BJ (cell line): ENCODE data around the gene SPARC. TPM values are rescaled to one million over a fixed set of nuclear protein-coding genes. Genes with fewer than 3 reads are reported as not detected.
A peak's percentile ranks its signal among the peaks of the same experiment; 100 is the strongest.
"Not testable (repeated sequence)": the region's sequence is repeated elsewhere in the genome, so short reads cannot be mapped to it uniquely, and the experiment has no call there.

ENCODE experiments used
- CTCF ChIA-PET: fragments of 350-600 bp; formaldehyde crosslinking; extraction: SDS; loops from one replicate; lab custom pipeline; 2021; ENCODE audit warnings: antibody characterized with exemption, inconsistent platforms; lab: Yijun Ruan, JAX
- POLR2A ChIA-PET: fragments of 300-600 bp; sonication (Branson Sonifier 250); formaldehyde crosslinking; extraction: SDS; loops from one replicate; lab custom pipeline; 2021; ENCODE audit warnings: antibody characterized with exemption; lab: Charles Lee
- DNase-seq: peaks from one replicate; pipeline ENCODE4 v3.0.0-alpha.2; 2011; ENCODE audit warnings: low read depth
- H3K27me3 ChIP-seq: 2 replicates; pipeline ENCODE4 v1.6.0; 2011; ENCODE audit warnings: low read length; ENCODE audit not compliant: control insufficient read depth, insufficient read depth
- H3K36me3 ChIP-seq: 2 replicates; pipeline ENCODE4 v1.5.1; 2011; ENCODE audit warnings: low read length; ENCODE audit not compliant: control insufficient read depth, insufficient read depth
- H3K4me3 ChIP-seq: 2 replicates; pipeline ENCODE4 v1.5.1; 2011; ENCODE audit warnings: low read depth, mild to moderate bottlenecking, control low read depth, low read length
- CTCF ChIP-seq: IDR thresholded peaks from 2 replicates; pipeline ENCODE4 v1.5.1; 2011; ENCODE audit warnings: low read depth, mild to moderate bottlenecking, control low read depth, inconsistent platforms, low read length, moderate library complexity; ENCODE audit not compliant: insufficient read depth
- polyA plus RNA-seq: library from polyadenylated mRNA; depleted of rRNA; stranded (reverse); fragments of >200 nt; gene quantifications from 2 replicates; pipeline ENCODE4 v1.2.3, GENCODE V29; 2011

The SPARC gene
- polyA plus RNA-seq, 1 experiment, result 17,277 TPM

- Histone ChIP-seq H3K36me3 (peaks cover 18% of the 10 kb centered on the region), H3K27me3 (no peaks in the 10 kb centered on the region), H3K4me3 (peak overlapping the region; percentile 83)
- POLR2A ChIA-PET, result interaction anchor here (0.8 to 4.0 kb wide), 5 partner anchors 13 to 59 kb away, joined by 3 to 26 read pairs (median 7); no protein-coding TSS in a partner anchor
- DNase-seq, result no peak
- TF ChIP-seq CTCF, result no peak
- CTCF ChIA-PET, result interaction anchor here (1.4 to 8.0 kb wide), 7 partner anchors 11 to 58 kb away, joined by 5 to 59 read pairs (median 29); no protein-coding TSS in a partner anchor
Measured at GRCh38 chr5:151682751-151683331, 3.9 kb downstream of the SPARC start.

GRCh38 chr5:151682240-151682639 lies 4.5 kb downstream of the SPARC start:
- DNase-seq, result no peak
- ChIA-PET POLR2A (interaction anchor here (0.8 to 4.0 kb wide), 6 partner anchors 13 to 59 kb away, joined by 3 to 26 read pairs (median 6); no protein-coding TSS in a partner anchor), CTCF (interaction anchor here (1.0 to 8.0 kb wide), 10 partner anchors 11 to 65 kb away, joined by 3 to 59 read pairs (median 9); no protein-coding TSS in a partner anchor)
- H3K4me3 ChIP-seq, result peak overlapping the region; percentile 83
- no peaks in the 10 kb centered on the region for H3K27me3 ChIP-seq
- TF ChIP-seq CTCF, result peak; percentile 40
- H3K36me3 ChIP-seq, result peaks cover 19% of the 10 kb centered on the region

- ChIA-PET POLR2A (interaction anchor here (0.6 to 1.8 kb wide), 5 partner anchors 9 to 457 kb away, joined by 3 to 5 read pairs (median 4); partner anchors contain the start of gene CCDC69), CTCF (interaction anchor here (1.1 to 8.0 kb wide), 7 partner anchors 10 to 59 kb away, joined by 3 to 59 read pairs (median 5); no protein-coding TSS in a partner anchor)
- Histone ChIP-seq H3K27me3 (no peaks in the 10 kb centered on the region), H3K4me3 (peak overlapping the region; percentile 7), H3K36me3 (peaks cover 19% of the 10 kb centered on the region)
- no peak for DNase-seq
- TF ChIP-seq CTCF, result no peak
Measured at GRCh38 chr5:151680944-151681427, 5.7 kb downstream of the SPARC start.

GRCh38 chr5:151680156-151680505 lies 6.6 kb downstream of the SPARC start:
- H3K27me3 ChIP-seq, POLR2A ChIA-PET, DNase-seq, H3K4me3 ChIP-seq: not testable (repeated sequence)
- peaks cover 20% of the 10 kb centered on the region for H3K36me3 ChIP-seq
- CTCF ChIA-PET, result interaction anchor here (1.2 to 8.0 kb wide), 3 partner anchors 9 to 39 kb away, joined by 5 to 54 read pairs (median 29); no protein-coding TSS in a partner anchor

- CTCF ChIA-PET, result interaction anchor here (1.2 to 8.0 kb wide), 4 partner anchors 8 to 61 kb away, joined by 5 to 54 read pairs (median 22); no protein-coding TSS in a partner anchor
- POLR2A ChIA-PET, result interaction anchor here (0.6 kb wide), 1 partner anchor 76 kb away, joined by 7 read pairs; no protein-coding TSS in a partner anchor
- Histone ChIP-seq H3K4me3 (peak overlapping the region; percentile 24), H3K36me3 (peaks cover 24% of the 10 kb centered on the region), H3K27me3 (no peaks in the 10 kb centered on the region)
- DNase-seq, result no peak
- no peak for TF ChIP-seq CTCF
Measured at GRCh38 chr5:151679421-151680155, 7.1 kb downstream of the SPARC start.
